ENCODE measurements around the gene LY6G6C. TPM values are rescaled to one million over a fixed set of nuclear protein-coding genes. Genes with fewer than 3 reads are reported as not detected.

Gene LY6G6C
- total RNA-seq, 1 donor from 2014 or later: not detected

- intact Hi-C loops (cut with DNase I): loop anchor here (2.0 to 10.0 kb wide), 2 partner anchors 34 to 418 kb away; partner anchors contain the start of genes ABHD16A, PPT2 and PRRT1
- no peaks in the 10 kb centered on the region for H3K9me3 ChIP-seq
- peak overlapping the region; percentile 91 to 94 for H3K27ac ChIP-seq
- no peak for TF ChIP-seq CTCF (IDR thresholded peaks at IDR 0.05)
- H3K4me1 ChIP-seq: peaks cover 20 to 35% of the 10 kb centered on the region in 2 donors
- no peaks in the 10 kb centered on the region for H3K27me3 ChIP-seq
- no peak for DNase-seq (ENCODE audit: low spot score in 2 of 2)
- peak overlapping the region; percentile 67 to 75 for H3K4me3 ChIP-seq
- H3K36me3 ChIP-seq: peaks cover 23 to 24% of the 10 kb centered on the region in 2 donors
These were observed 15.3 kb upstream of the LY6G6C start for GRCh38 chr6:31736768-31737314.

DNA sequence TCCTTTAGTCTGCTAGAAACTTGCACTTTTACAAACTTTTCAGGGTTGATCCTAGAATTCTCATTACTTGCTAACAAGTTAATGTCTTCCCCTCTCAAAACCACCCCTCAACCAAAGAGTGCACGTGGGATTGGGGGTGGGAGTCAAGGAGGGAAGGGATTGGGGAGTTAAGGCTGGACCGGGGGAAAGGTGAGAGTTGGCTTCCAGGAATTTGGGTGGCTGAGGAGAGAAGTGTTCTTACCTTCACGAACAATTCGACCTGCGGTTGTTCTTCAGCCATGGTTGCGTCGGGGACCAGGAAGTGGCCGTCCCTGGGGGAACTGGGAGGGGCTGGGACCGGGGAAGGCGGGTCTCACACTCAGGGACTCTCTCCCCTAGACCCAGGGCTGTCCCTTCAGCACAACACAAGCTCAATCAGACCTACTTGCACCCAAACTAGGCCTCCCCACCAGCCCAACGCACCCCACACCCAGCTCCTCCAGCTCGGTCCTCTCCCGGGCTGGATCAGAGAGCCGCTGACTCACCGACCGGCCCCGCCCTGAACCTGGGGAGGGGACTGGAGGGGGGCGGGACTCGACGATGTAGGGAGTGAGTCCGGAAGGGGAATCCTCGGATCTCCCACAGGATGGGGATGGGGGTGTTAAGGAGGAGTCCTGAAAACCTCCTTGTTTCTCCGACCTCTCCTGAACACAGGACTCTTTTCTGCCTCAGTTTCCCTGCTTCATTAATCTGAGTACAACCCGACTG is 14.6 kb upstream of the LY6G6C start, which contains the start of gene CLIC1:
Gene CLIC1 (minus strand): TSS at position 510 of the 747 bp plus-strand sequence. CDS start 230 bp downstream, at position 280.
- Histone ChIP-seq H3K4me3 (peak within 1 kb of the TSS; percentile 67 to 75), H3K36me3 (peaks cover 28 to 30% of the 10 kb centered on the region in 2 donors), H3K4me1 (peaks cover 20 to 35% of the 10 kb centered on the region in 2 donors), H3K27ac (peak within 1 kb of the TSS; percentile 91 to 94), H3K27me3 (no peaks in the 10 kb centered on the region), H3K9me3 (no peaks in the 10 kb centered on the region)
- no peak for TF ChIP-seq CTCF (IDR thresholded peaks at IDR 0.05)
- DNase-seq (ENCODE audit: low spot score in 2 of 2): peak; percentile 70 to 95
- intact Hi-C loops (cut with DNase I): loop anchor here (2.0 to 10.0 kb wide), 2 partner anchors 33 to 419 kb away; partner anchors contain the start of genes ABHD16A, PPT2 and PRRT1

DNA sequence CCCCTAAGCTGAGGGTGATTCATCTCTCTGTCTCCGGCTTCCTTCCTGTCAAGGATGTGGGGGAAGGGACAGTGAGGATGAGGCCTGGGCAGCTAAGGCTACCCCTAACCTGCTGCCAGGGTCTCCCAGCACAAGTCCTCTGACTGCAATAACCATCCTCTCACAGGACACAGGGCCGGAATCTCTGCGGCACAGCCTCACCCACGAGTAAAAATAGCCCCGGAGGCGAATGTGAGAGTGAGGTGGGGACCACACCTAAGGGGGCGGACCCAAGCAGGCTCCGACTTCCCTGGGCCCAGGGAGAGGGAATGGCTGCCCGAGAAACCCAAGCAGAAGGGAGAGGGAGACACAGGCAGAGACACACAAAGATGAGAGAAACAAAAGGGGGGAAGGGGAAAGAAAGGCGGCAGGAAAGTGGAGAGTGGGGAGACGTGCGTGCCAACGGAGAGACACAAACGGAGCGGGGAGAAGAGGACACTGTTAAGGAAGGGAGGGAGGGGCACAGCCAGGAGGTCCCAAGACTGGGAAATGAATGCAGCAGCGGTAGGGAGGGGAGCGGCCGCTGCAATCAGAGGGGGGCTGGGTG is 13.4 kb upstream of the LY6G6C start:
- no peak for TF ChIP-seq CTCF (IDR thresholded peaks at IDR 0.05)
- H3K4me1 ChIP-seq: peaks cover 18 to 33% of the 10 kb centered on the region in 2 donors
- intact Hi-C loops (cut with DNase I): loop anchor here (2.0 to 10.0 kb wide), 3 partner anchors 92 to 420 kb away; partner anchors contain the start of genes ATP6V1G2, HSPA1B, NFKBIL1 and PPT2

DNA sequence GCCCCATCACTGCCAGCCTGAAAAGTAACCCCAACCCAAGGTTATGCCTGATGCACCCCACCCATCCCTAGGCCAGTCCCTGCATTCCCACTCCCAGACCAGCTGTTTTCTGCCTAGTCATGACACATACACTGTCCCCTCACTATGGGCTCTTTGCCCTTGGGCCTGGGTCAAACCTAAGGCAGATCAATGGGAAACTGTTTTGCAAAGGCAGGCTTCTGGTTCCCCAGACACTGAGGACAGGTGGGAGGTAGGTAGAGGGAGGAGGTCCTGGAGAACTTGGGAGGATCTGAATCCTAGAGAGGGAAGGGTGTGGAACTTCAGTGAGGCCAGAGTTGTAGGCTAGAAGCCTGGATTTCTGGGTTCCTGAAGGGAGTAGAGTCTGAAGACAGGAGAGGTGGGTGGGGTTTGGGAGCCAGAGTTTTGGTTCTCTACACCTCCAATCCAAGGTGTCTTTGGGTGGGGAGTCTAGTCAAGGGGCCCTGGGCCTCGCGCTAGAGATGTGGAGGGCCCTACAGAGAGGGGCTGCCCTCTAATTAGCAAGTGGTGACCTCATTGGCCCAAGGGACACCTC is 12.8 kb upstream of the LY6G6C start:
- Histone ChIP-seq H3K27ac (peak overlapping the region; percentile 91 to 94), H3K36me3 (peaks cover 33 to 37% of the 10 kb centered on the region in 2 donors), H3K9me3 (no peaks in the 10 kb centered on the region), H3K4me1 (peaks cover 18 to 31% of the 10 kb centered on the region in 2 donors), H3K27me3 (no peaks in the 10 kb centered on the region), H3K4me3 (peak overlapping the region; percentile 67 to 75)
- intact Hi-C loops (cut with DNase I): loop anchor here (2.0 to 10.0 kb wide), 3 partner anchors 92 to 420 kb away; partner anchors contain the start of genes ATP6V1G2, HSPA1B, NFKBIL1 and PPT2
- DNase-seq (ENCODE audit: low spot score in 2 of 2): no peak
- TF ChIP-seq CTCF (IDR thresholded peaks at IDR 0.05): no peak

More for the DNA sequence above, 13.4 kb upstream of the LY6G6C start:
- Histone ChIP-seq H3K4me3 (peak overlapping the region; percentile 67 to 75), H3K9me3 (no peaks in the 10 kb centered on the region), H3K27ac (peak overlapping the region; percentile 91 to 94), H3K27me3 (no peaks in the 10 kb centered on the region), H3K36me3 (peaks cover 33 to 37% of the 10 kb centered on the region in 2 donors)
- DNase-seq (ENCODE audit: low spot score in 2 of 2): peak; percentile 53 to 81

GRCh38 chr6:31733734-31734133 is 12.2 kb upstream of the LY6G6C start:
- Histone ChIP-seq H3K27ac (peak overlapping the region; percentile 91 to 94), H3K4me3 (peak overlapping the region; percentile 67 to 75), H3K27me3 (no peaks in the 10 kb centered on the region), H3K4me1 (peaks cover 20 to 29% of the 10 kb centered on the region in 2 donors), H3K9me3 (no peaks in the 10 kb centered on the region), H3K36me3 (peaks cover 33 to 37% of the 10 kb centered on the region in 2 donors)
- no peak for DNase-seq (ENCODE audit: low spot score in 2 of 2)
- intact Hi-C loops (cut with DNase I): loop anchor here (2.0 to 10.0 kb wide), 3 partner anchors 93 to 421 kb away; partner anchors contain the start of genes ATP6V1G2, HSPA1B, NFKBIL1 and PPT2
- TF ChIP-seq CTCF (IDR thresholded peaks at IDR 0.05): no peak
